Tibial nerve (tissue), 4 donors: Measurements from ENCODE around the gene TBC1D16.

Source experiments
- EP300 ChIP-seq, 2 donors: sonication (generic); formaldehyde crosslinking; IDR thresholded peaks; one replicate each; pipeline ENCODE4 v1.6.1; 2017; ENCODE audit warnings: antibody characterized with exemption in 2 of 2, mild to moderate bottlenecking in 1 of 2
- POLR2A ChIP-seq, 2 donors: fragments of 450-650 bp; IDR thresholded peaks; one replicate each; pipeline ENCODE4 v1.6.1; 2017; ENCODE audit warnings: antibody characterized with exemption in 2 of 2, mild to moderate bottlenecking in 2 of 2, moderate library complexity in 2 of 2
- TF ChIP-seq, protein P1 (sequence below), 5 experiments: fragments of 200-600 bp in 3 of 5; fragments of 450-650 bp in 2 of 5; sonication (generic) in 3 of 5; IDR thresholded peaks; one replicate each; pipeline ENCODE4 v1.5.1; 2016 to 2019; ENCODE audit warnings: antibody characterized with exemption in 5 of 5, mild to moderate bottlenecking in 3 of 5, moderate library complexity in 2 of 5

DNA sequence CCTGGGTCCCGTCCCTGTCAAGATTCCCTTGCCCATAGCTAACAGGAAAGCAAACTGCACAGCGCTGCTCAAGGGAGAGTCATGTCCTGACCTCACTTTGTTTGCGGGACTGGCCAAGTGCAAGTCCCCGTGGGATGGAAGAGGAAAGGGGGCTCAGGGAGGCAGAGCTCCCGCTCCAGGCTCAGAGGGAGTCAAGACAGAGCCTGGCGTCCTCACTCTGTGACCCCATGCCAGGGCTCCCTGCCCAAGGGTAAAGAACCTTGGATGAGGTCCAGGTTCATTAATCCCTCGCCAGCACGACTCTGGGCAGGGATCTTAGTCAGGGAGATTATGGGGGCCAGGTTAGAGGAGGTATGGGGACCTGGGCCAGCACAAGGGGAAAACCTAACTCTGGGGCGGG is 145.0 kb downstream of the TBC1D16 start:
- TF ChIP-seq, protein P1, sequence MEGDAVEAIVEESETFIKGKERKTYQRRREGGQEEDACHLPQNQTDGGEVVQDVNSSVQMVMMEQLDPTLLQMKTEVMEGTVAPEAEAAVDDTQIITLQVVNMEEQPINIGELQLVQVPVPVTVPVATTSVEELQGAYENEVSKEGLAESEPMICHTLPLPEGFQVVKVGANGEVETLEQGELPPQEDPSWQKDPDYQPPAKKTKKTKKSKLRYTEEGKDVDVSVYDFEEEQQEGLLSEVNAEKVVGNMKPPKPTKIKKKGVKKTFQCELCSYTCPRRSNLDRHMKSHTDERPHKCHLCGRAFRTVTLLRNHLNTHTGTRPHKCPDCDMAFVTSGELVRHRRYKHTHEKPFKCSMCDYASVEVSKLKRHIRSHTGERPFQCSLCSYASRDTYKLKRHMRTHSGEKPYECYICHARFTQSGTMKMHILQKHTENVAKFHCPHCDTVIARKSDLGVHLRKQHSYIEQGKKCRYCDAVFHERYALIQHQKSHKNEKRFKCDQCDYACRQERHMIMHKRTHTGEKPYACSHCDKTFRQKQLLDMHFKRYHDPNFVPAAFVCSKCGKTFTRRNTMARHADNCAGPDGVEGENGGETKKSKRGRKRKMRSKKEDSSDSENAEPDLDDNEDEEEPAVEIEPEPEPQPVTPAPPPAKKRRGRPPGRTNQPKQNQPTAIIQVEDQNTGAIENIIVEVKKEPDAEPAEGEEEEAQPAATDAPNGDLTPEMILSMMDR (IDR thresholded peaks at IDR 0.05) = no peak
- TF ChIP-seq EP300 (IDR thresholded peaks at IDR 0.05) (no peak), POLR2A (IDR thresholded peaks at IDR 0.05) (no peak)
